BE2C (cell line): ENCODE measurements around the gene FBXO31.

Experiments
- DNase-seq: peaks from one replicate; pipeline ENCODE4 v3.0.0-alpha.2; 2020
- H3K27me3 ChIP-seq: fragments of 250-450 bp; sonication (Bioruptor Pico); 2 replicates; pipeline ENCODE4 v1.5.1; 2020; ENCODE audit warnings: mild to moderate bottlenecking
- H3K36me3 ChIP-seq: fragments of 250-450 bp; sonication (Bioruptor Pico); 2 replicates; pipeline ENCODE4 v1.5.1; 2020; ENCODE audit warnings: mild to moderate bottlenecking
- H3K4me1 ChIP-seq: fragments of 250-450 bp; sonication (Bioruptor Pico); 2 replicates; pipeline ENCODE4 v1.5.1; 2020
- H3K4me3 ChIP-seq: 2 replicates; pipeline ENCODE4 v1.5.1; 2011; ENCODE audit warnings: low read depth, low read length
- H3K9me3 ChIP-seq: fragments of 250-450 bp; sonication (Bioruptor Pico); 2 replicates; pipeline ENCODE4 v1.5.1; 2020
- TF ChIP-seq, protein P1 (sequence below): IDR thresholded peaks from 2 replicates; pipeline ENCODE4 v1.5.1; 2012; ENCODE audit warnings: mild to moderate bottlenecking, low read depth, low read length

Gene FBXO31

DNA sequence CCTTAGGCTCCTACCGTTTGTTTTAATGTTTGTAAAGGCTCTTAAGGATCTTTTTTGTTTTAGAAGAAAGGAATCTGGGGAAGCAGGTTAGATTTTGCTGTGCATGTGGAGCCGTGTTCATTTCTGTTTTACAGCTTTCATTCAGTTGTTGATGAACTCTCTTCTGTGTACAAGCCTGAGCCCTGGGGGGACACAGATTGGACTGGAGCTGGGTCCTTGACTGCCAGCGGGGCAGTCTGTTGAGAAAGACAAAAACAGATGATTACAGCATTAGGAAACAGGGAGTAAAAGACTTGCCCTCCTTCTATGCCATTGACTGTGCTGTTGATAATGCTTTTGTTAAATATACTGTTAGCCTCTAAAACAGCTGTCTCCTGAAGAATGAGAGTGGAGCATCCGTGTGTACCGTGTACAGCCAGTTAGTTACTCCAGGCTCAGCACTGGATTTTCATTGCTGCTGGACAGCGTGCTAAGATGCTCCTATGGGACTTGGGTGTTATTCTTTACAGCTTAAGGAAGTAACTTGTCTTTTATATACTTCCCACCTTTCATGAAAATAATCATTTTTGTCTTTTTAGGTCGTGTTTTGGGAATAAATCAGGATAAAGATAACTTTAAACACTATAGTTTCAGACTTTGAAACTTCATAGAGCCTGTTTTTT lies 11.7 kb upstream of the FBXO31 start:
- TF ChIP-seq, protein P1, sequence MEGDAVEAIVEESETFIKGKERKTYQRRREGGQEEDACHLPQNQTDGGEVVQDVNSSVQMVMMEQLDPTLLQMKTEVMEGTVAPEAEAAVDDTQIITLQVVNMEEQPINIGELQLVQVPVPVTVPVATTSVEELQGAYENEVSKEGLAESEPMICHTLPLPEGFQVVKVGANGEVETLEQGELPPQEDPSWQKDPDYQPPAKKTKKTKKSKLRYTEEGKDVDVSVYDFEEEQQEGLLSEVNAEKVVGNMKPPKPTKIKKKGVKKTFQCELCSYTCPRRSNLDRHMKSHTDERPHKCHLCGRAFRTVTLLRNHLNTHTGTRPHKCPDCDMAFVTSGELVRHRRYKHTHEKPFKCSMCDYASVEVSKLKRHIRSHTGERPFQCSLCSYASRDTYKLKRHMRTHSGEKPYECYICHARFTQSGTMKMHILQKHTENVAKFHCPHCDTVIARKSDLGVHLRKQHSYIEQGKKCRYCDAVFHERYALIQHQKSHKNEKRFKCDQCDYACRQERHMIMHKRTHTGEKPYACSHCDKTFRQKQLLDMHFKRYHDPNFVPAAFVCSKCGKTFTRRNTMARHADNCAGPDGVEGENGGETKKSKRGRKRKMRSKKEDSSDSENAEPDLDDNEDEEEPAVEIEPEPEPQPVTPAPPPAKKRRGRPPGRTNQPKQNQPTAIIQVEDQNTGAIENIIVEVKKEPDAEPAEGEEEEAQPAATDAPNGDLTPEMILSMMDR = no peak
- DNase-seq = no peak
- H3K4me3 ChIP-seq = no peak overlapping the region
- no peaks in the 10 kb centered on the region for H3K4me1 ChIP-seq
- no peaks in the 10 kb centered on the region for H3K9me3 ChIP-seq
- H3K36me3 ChIP-seq = peaks cover 10% of the 10 kb centered on the region
- no peaks in the 10 kb centered on the region for H3K27me3 ChIP-seq

DNA sequence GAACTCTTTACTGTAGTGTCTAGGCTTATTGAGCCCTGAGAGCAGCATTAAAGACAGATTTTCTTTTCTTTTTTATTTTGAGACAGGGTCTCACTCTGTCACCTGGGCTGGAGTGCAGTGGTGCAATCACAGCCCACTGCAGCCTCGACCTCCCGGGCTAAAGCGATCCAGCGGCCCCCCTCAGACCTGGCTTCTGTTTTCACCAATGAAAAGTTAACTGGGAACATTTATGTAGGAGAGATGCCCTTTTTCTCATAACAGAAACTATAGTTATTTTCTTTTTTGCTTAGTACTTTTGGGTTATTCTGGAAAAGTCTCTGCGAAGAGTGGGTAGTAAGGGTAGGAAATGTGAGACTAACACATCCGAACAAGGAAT lies 10.1 kb upstream of the FBXO31 start:
- Histone ChIP-seq H3K9me3 (no peaks in the 10 kb centered on the region), H3K4me3 (peak overlapping the region; percentile 89), H3K27me3 (no peaks in the 10 kb centered on the region), H3K36me3 (peaks cover 1% of the 10 kb centered on the region), H3K4me1 (peaks cover 3% of the 10 kb centered on the region; the same call in 1 of the 2 replicates)
- TF ChIP-seq, protein P1 = no peak
- no peak for DNase-seq

DNA sequence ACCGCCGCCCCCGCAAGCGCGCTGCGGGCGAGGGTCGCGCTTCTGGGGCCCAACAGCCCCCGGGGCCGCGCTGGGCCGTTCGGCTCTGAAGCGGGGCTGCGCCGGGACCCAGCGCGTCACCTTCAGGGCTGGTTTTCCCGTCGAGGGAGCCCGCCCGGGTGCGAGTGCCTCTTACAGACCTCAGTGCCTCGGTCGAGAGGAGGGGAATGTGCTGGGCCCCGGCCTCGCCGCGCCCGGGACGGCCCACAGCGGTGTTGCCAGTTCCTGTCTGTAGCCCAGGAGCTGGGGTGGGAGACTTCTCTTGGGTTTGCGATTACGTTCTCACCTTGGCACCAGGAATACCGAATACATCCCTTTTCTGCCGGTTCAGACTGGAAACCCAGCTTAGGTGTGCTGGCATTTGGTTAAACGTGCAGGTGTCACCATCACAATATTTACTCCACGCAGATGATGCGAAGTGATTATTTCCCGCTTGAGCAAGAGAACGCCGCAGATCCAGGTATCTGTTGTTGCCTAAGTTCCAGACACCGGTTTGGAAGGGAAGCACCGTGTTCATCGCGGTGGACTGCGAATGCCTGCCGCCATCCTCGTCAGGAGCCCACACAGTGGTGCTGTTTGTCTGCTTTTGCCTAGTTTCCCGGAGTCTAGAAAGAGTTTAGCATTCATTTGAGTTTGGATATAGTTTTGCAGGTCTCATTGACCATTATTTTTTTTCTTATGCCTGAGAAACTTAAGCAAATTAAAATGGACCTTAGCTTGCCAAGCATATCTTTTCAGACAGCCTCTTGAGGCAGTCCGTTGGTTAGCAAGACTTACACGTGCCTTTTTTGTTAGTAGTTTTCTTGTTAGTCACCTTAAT lies 9.5 kb upstream of the FBXO31 start:
- Histone ChIP-seq H3K36me3 (no peaks in the 10 kb centered on the region), H3K27me3 (no peaks in the 10 kb centered on the region), H3K4me1 (peaks cover 4% of the 10 kb centered on the region), H3K9me3 (no peaks in the 10 kb centered on the region), H3K4me3 (peak overlapping the region; percentile 89)
- peak; percentile 58 for DNase-seq
- TF ChIP-seq, protein P1 = peak; percentile 47

DNA sequence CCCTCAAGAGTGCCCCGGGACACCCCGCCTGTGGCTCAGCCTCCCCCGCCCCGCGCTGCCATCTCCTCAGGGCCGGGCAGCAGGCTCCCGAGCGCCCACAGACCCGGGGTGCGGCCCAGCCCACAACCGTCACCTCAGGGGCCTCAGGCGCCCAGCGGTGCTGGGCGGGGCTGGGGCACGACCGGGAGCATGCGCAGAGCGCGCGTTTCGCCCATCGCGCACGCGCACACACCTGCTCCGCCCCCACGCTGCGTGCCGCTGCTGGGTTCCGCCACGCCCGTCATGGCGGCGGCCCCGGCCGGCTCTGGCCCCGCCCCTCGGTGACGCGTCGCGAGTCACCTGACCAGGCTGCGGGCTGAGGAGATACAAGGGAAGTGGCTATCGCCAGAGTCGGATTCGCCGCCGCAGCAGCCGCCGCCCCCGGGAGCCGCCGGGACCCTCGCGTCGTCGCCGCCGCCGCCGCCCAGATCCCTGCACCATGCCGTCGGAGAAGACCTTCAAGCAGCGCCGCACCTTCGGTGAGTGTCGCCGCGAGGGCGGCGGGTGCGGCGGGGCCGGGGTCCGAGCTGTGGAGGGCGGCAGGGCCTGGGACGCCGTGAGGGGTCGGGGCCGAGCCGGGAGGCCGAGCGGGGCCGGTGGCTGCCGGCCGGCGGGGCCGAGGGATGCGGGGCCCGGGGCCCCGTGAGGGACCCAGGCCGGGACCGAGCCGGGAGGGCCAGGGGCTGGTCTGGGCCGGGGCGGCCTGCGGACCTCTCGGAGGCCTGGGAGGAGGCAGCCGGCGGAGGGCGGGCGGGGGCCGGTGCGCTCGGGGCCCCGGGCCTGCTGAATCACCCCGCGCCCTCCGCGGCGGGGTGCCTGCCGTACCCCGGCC lies 8.6 kb upstream of the FBXO31 start, which contains the start of gene MAP1LC3B:
Gene MAP1LC3B (plus strand): TSS at position 387 of the 871 bp plus-strand sequence. CDS start 92 bp downstream, at position 479.
- Histone ChIP-seq H3K4me3 (peak within 1 kb of the TSS; percentile 89), H3K27me3 (no peaks in the 10 kb centered on the region), H3K36me3 (no peaks in the 10 kb centered on the region), H3K9me3 (no peaks in the 10 kb centered on the region), H3K4me1 (peaks cover 10% of the 10 kb centered on the region)
- DNase-seq = peak; percentile 98
- TF ChIP-seq, protein P1 = no peak

DNA sequence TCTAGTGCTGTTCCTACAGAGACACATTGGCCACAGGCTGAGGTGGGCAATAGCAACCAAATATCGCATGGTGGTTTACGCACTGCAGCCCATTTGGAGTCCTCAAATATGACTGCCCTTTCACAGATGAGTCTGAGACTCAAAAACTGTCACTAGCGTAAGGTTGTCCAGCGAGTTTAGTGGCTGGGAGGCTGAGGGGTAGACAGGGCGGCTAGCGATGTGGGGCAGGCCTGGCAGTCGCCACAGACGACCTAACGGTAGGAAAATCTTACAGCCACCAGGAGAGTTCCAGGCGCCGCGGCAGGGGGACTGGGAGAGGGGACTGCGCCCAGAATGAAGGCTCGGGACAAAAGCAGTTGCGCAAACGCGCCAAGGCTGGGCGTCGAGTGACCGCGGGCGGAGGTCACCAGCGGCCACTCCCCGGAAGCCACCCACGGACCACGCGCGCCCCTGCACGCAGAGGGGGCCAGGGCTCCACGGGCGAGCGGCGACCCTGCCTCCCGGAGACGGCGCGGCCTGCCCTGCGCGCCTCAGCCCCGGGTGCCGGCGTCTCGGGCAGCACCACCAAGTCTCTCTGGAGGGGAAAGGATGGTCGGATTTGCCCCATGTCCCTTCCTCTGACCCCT lies 7.9 kb upstream of the FBXO31 start:
- peak; percentile 61 for DNase-seq
- Histone ChIP-seq H3K4me1 (peaks cover 10% of the 10 kb centered on the region), H3K27me3 (no peaks in the 10 kb centered on the region), H3K4me3 (peak overlapping the region; percentile 60), H3K36me3 (no peaks in the 10 kb centered on the region), H3K9me3 (no peaks in the 10 kb centered on the region)
- TF ChIP-seq, protein P1 = no peak
